ENCODE measurements around the gene ZNF865. TPM values are rescaled to one million over a fixed set of nuclear protein-coding genes. Genes with fewer than 3 reads are reported as not detected.
A peak's percentile ranks its signal among the peaks of the same experiment; 100 is the strongest.
"Not testable (repeated sequence)": the region's sequence is repeated elsewhere in the genome, so short reads cannot be mapped to it uniquely, and the experiment has no call there.

ZNF865 gene
- 5.0 TPM for total RNA-seq

GRCh38 chr19:55605637-55606470, at the start of gene ZNF865:
Gene ZNF865, plus strand, starts transcription at chr19:55605647. Its CDS starts 7,972 bp downstream, at chr19:55613619.
- peak; percentile 92 for DNase-seq

GRCh38 chr19:55559684-55560083, 45.8 kb upstream of the ZNF865 start:
- DNase-seq, result no peak

GRCh38 chr19:55563261-55563690, 42.2 kb upstream of the ZNF865 start:
- peak; percentile 70 for DNase-seq

- no peak for DNase-seq
Observed at GRCh38 chr19:55566823-55567222, 38.6 kb upstream of the ZNF865 start.

GRCh38 chr19:55567708-55568328, 37.6 kb upstream of the ZNF865 start:
- DNase-seq, result no peak

- DNase-seq, result not testable (repeated sequence)
Observed at GRCh38 chr19:55569477-55569876, 36.0 kb upstream of the ZNF865 start.

- DNase-seq, result not testable (repeated sequence)
Observed at GRCh38 chr19:55573929-55574328, 31.5 kb upstream of the ZNF865 start.

GRCh38 chr19:55576746-55577145, 28.7 kb upstream of the ZNF865 start:
- no peak for DNase-seq

- no peak for DNase-seq
Observed at GRCh38 chr19:55578031-55578760, 27.3 kb upstream of the ZNF865 start.

GRCh38 chr19:55578761-55579747, 26.4 kb upstream of the ZNF865 start:
- DNase-seq, result no peak

GRCh38 chr19:55579766-55580621, 25.5 kb upstream of the ZNF865 start:
- DNase-seq, result peak; percentile 73

GRCh38 chr19:55580628-55581144, 24.8 kb upstream of the ZNF865 start, which contains the start of gene ZNF579:
Gene ZNF579, minus strand, starts transcription at chr19:55580848. Its CDS starts 1,209 bp downstream, at chr19:55579639.
- peak; percentile 96 for DNase-seq

GRCh38 chr19:55581145-55581822, 24.2 kb upstream of the ZNF865 start:
- DNase-seq, result peak; percentile 38

- no peak for DNase-seq
Observed at GRCh38 chr19:55581823-55582223, 23.6 kb upstream of the ZNF865 start.

GRCh38 chr19:55582284-55582683, 23.2 kb upstream of the ZNF865 start:
- not testable (repeated sequence) for DNase-seq

- not testable (repeated sequence) for DNase-seq
Observed at GRCh38 chr19:55583897-55584296, 21.6 kb upstream of the ZNF865 start.

- no peak for DNase-seq
Observed at GRCh38 chr19:55584871-55585270, 20.6 kb upstream of the ZNF865 start.

- peak; percentile 94 for DNase-seq
Observed at GRCh38 chr19:55585658-55586339, 19.6 kb upstream of the ZNF865 start.

All from tongue (tissue), 2 donors.